Neural progenitor cell (in vitro differentiated cells): ENCODE data around the gene SPATA19. TPM values are rescaled to one million over a fixed set of nuclear protein-coding genes. Genes with fewer than 3 reads are reported as not detected.

Experiments
- DNase-seq: peaks from one replicate; pipeline ENCODE4 v3.0.0-alpha.2; 2016; ENCODE audit warnings: low spot score
- H2AFZ ChIP-seq: fragments of 200-600 bp; sonication (generic); replicated peaks from 2 replicates; pipeline ENCODE4 v1.6.1; 2016; ENCODE audit warnings: antibody characterized with exemption
- H3F3A ChIP-seq: fragments of 200-600 bp; sonication (generic); 2 replicates; pipeline ENCODE4 v1.6.1; 2016; ENCODE audit warnings: antibody characterized with exemption, low read depth
- H3K27ac ChIP-seq: fragments of 200-600 bp; sonication (generic); 2 replicates; pipeline ENCODE4 v1.5.1; 2016; ENCODE audit warnings: mild to moderate bottlenecking
- H3K27me3 ChIP-seq: fragments of 200-600 bp; sonication (generic); 2 replicates; pipeline ENCODE4 v1.6.1; 2016; ENCODE audit warnings: mild to moderate bottlenecking, moderate library complexity
- H3K36me3 ChIP-seq: fragments of 200-600 bp; sonication (generic); 2 replicates; pipeline ENCODE4 v1.5.1; 2016
- H3K4me1 ChIP-seq: fragments of 200-600 bp; sonication (generic); 2 replicates; pipeline ENCODE4 v1.6.1; 2016; ENCODE audit warnings: mixed run types
- H3K4me2 ChIP-seq: fragments of 200-600 bp; sonication (generic); 2 replicates; pipeline ENCODE4 v1.6.1; 2016
- H3K4me3 ChIP-seq: fragments of 200-600 bp; sonication (generic); 2 replicates; pipeline ENCODE4 v1.5.1; 2016
- H3K79me2 ChIP-seq: fragments of 200-600 bp; sonication (generic); 2 replicates; pipeline ENCODE4 v1.6.1; 2016; ENCODE audit warnings: low read depth
- H3K9ac ChIP-seq: fragments of 200-600 bp; sonication (generic); 2 replicates; pipeline ENCODE4 v1.6.1; 2016
- H3K9me3 ChIP-seq: fragments of 200-600 bp; sonication (generic); 2 replicates; pipeline ENCODE4 v1.5.1; 2016; ENCODE audit warnings: low read depth
- H4K20me1 ChIP-seq: fragments of 200-600 bp; sonication (generic); 2 replicates; pipeline ENCODE4 v1.6.1; 2016; ENCODE audit warnings: low read depth
- H3K27ac Mint-ChIP-seq: 3 replicates; pipeline ENCODE4 v1.8.0; 2021; ENCODE audit warnings: mixed read lengths
- H3K27me3 Mint-ChIP-seq: 2 replicates; pipeline ENCODE4 v1.8.0; 2022; ENCODE audit warnings: low read depth, mild to moderate bottlenecking, inconsistent platforms, moderate library complexity, mixed read lengths; ENCODE audit not compliant: insufficient read depth
- H3K36me3 Mint-ChIP-seq: 3 replicates; pipeline ENCODE4 v1.8.0; 2021; ENCODE audit warnings: mixed read lengths
- H3K4me1 Mint-ChIP-seq: 3 replicates; pipeline ENCODE4 v1.8.0; 2021; ENCODE audit warnings: mixed read lengths
- H3K4me3 Mint-ChIP-seq: 3 replicates; pipeline ENCODE4 v1.8.0; 2021; ENCODE audit warnings: mild to moderate bottlenecking, moderate library complexity, mixed read lengths
- H3K9me3 Mint-ChIP-seq: 3 replicates; pipeline ENCODE4 v1.8.0; 2020; ENCODE audit warnings: mixed read lengths
- CTCF ChIP-seq: fragments of 200-600 bp; sonication (generic); IDR thresholded peaks from 2 replicates; pipeline ENCODE4 v1.5.1; 2017; ENCODE audit warnings: antibody characterized with exemption, mild to moderate bottlenecking
- EZH2 ChIP-seq: fragments of 200-600 bp; sonication (generic); IDR thresholded peaks from 2 replicates; pipeline ENCODE4 v1.6.1; 2017; ENCODE audit warnings: antibody characterized with exemption, mild to moderate bottlenecking, moderate library complexity
- EZH2phosphoT487 ChIP-seq: fragments of 200-600 bp; sonication (generic); IDR thresholded peaks from 2 replicates; pipeline ENCODE4 v1.6.1; 2017; ENCODE audit warnings: antibody characterized with exemption
- total RNA-seq: library from RNA; depleted of rRNA; stranded (reverse); fragments of >200 nt; gene quantifications from 2 replicates; pipeline ENCODE4 v1.2.3, GENCODE V29; 2015; ENCODE audit warnings: low replicate concordance

SPATA19 gene
- total RNA-seq, 1 donor from 2014 or later = not detected

GRCh38 chr11:133796043-133796795 lies 49.1 kb downstream of the SPATA19 start:
- Mint-ChIP-seq H3K27me3 (peaks cover 2% of the 10 kb centered on the region), H3K4me3 (no peak overlapping the region), H3K4me1 (no peaks in the 10 kb centered on the region), H3K36me3 (no peaks in the 10 kb centered on the region), H3K9me3 (peaks cover 15% of the 10 kb centered on the region), H3K27ac (no peak overlapping the region)
- no peak overlapping the region for H2AFZ ChIP-seq
- H3F3A ChIP-seq = no peaks in the 10 kb centered on the region
- no peak for TF ChIP-seq EZH2phosphoT487
- TF ChIP-seq CTCF = no peak
- TF ChIP-seq EZH2 = no peak
- no peaks in the 10 kb centered on the region for H3K9me3 ChIP-seq
- H3K36me3 ChIP-seq = no peaks in the 10 kb centered on the region
- no peak overlapping the region for H3K4me3 ChIP-seq
- no peaks in the 10 kb centered on the region for H3K27me3 ChIP-seq
- no peak for DNase-seq
- H3K27ac ChIP-seq = no peak overlapping the region
- no peaks in the 10 kb centered on the region for H3K4me1 ChIP-seq
- H3K79me2 ChIP-seq = no peaks in the 10 kb centered on the region
- no peak overlapping the region for H3K4me2 ChIP-seq
- no peak overlapping the region for H3K9ac ChIP-seq
- no peaks in the 10 kb centered on the region for H4K20me1 ChIP-seq

- H3K4me3 ChIP-seq = no peak overlapping the region
- no peak overlapping the region for H3K27ac Mint-ChIP-seq
- no peaks in the 10 kb centered on the region for H4K20me1 ChIP-seq
- H3K4me1 ChIP-seq = no peaks in the 10 kb centered on the region
- no peaks in the 10 kb centered on the region for H3K36me3 ChIP-seq
- H3K79me2 ChIP-seq = no peaks in the 10 kb centered on the region
- H3K27me3 Mint-ChIP-seq = peaks cover 2% of the 10 kb centered on the region
- H3K27ac ChIP-seq = no peak overlapping the region
- no peaks in the 10 kb centered on the region for H3K36me3 Mint-ChIP-seq
- no peak overlapping the region for H3K4me2 ChIP-seq
- no peaks in the 10 kb centered on the region for H3F3A ChIP-seq
- DNase-seq = no peak
- H3K27me3 ChIP-seq = no peaks in the 10 kb centered on the region
- no peak overlapping the region for H3K9ac ChIP-seq
- no peaks in the 10 kb centered on the region for H3K4me1 Mint-ChIP-seq
- no peak overlapping the region for H3K4me3 Mint-ChIP-seq
- H3K9me3 Mint-ChIP-seq = peaks cover 15% of the 10 kb centered on the region
- no peaks in the 10 kb centered on the region for H3K9me3 ChIP-seq
- TF ChIP-seq CTCF = no peak
- TF ChIP-seq EZH2phosphoT487 = no peak
- TF ChIP-seq EZH2 = no peak
- H2AFZ ChIP-seq = no peak overlapping the region
Measured at GRCh38 chr11:133795088-133795487, 50.2 kb downstream of the SPATA19 start.

- Histone ChIP-seq H3K4me3 (no peak overlapping the region), H3F3A (no peaks in the 10 kb centered on the region), H4K20me1 (no peaks in the 10 kb centered on the region), H3K27me3 (no peaks in the 10 kb centered on the region), H3K79me2 (no peaks in the 10 kb centered on the region), H2AFZ (no peak overlapping the region), H3K4me1 (no peaks in the 10 kb centered on the region), H3K27ac (no peak overlapping the region), H3K9me3 (no peaks in the 10 kb centered on the region), H3K4me2 (no peak overlapping the region), H3K9ac (no peak overlapping the region), H3K36me3 (no peaks in the 10 kb centered on the region)
- TF ChIP-seq CTCF = no peak
- no peak for TF ChIP-seq EZH2phosphoT487
- TF ChIP-seq EZH2 = no peak
- no peak for DNase-seq
- Mint-ChIP-seq H3K27me3 (peaks cover 2% of the 10 kb centered on the region), H3K27ac (no peak overlapping the region), H3K4me1 (no peaks in the 10 kb centered on the region), H3K36me3 (no peaks in the 10 kb centered on the region), H3K4me3 (no peak overlapping the region), H3K9me3 (peaks cover 15% of the 10 kb centered on the region)
Measured at GRCh38 chr11:133794205-133794604, 51.1 kb downstream of the SPATA19 start.
